ENCODE data around the gene RRBP1.

DNA sequence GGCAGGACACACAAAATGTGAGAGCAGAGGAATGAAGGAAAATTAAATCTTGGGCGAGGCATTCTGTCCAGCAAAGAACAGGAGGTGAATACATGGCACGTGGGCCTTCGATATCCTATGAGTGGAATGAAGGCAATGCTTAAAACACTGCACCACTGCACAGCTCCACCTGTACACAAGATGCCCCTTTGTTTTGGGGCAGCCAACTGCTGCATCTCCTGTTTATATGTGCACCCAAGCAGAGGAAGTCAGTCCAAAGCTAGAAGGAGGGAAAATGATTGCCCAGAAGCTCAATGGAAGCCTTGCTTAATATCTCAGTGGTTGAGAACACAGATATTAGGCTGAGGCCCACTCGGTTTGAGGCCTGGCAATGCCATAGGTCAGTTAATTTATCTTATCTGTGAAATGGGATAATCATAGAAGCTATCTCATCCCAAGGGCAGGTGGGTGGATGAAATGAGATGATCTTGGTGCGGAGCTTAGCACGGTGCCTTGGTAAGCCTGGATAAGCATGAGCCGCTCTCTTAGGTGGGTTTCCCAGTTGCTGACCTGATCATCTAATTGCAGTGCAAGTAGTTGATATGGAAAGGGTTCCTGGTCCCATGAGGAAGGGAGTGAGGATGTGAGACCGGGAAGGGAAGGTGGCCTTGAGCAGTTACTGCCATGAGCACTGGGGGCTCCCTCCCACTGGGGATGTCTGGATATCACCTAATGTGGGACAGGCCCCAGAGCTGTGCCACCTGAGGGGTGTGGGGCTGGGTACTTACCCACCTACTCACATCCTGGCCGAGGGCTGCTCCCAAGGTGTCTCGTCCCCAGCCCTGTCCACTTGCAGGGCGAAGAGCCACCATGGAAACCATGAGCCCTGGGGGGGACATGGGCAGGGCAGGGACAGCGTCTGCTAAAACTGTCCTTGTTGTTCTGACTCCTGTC is 27.6 kb upstream of the RRBP1 start:
- TF ChIP-seq, protein P1, sequence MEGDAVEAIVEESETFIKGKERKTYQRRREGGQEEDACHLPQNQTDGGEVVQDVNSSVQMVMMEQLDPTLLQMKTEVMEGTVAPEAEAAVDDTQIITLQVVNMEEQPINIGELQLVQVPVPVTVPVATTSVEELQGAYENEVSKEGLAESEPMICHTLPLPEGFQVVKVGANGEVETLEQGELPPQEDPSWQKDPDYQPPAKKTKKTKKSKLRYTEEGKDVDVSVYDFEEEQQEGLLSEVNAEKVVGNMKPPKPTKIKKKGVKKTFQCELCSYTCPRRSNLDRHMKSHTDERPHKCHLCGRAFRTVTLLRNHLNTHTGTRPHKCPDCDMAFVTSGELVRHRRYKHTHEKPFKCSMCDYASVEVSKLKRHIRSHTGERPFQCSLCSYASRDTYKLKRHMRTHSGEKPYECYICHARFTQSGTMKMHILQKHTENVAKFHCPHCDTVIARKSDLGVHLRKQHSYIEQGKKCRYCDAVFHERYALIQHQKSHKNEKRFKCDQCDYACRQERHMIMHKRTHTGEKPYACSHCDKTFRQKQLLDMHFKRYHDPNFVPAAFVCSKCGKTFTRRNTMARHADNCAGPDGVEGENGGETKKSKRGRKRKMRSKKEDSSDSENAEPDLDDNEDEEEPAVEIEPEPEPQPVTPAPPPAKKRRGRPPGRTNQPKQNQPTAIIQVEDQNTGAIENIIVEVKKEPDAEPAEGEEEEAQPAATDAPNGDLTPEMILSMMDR (IDR thresholded peaks at IDR 0.05): no peak
- TF ChIP-seq POLR2A (IDR thresholded peaks at IDR 0.05) (no peak), POLR2AphosphoS5 (IDR thresholded peaks at IDR 0.05) (no peak)

Measured in breast epithelium (tissue), 3 donors.